Epithelial cell of proximal tubule (primary cell): ENCODE data around the gene ZDHHC11B. TPM values are rescaled to one million over a fixed set of nuclear protein-coding genes. Genes with fewer than 3 reads are reported as not detected.

Experiments used
- DNase-seq: peaks from one replicate; pipeline ENCODE4 v3.0.0-alpha.2; 2011; ENCODE audit warnings: low read depth
- H3K4me3 ChIP-seq: 2 replicates; pipeline ENCODE4 v1.5.1; 2011; ENCODE audit warnings: low read depth, mild to moderate bottlenecking, low read length
- CTCF ChIP-seq: conservative IDR thresholded peaks from 2 replicates; pipeline ENCODE4 v1.5.1; 2012; ENCODE audit warnings: low read depth, mild to moderate bottlenecking, low read length
- total RNA-seq: library from RNA; depleted of rRNA; stranded (reverse); fragments of >200 nt; gene quantifications from 2 replicates; pipeline ENCODE4 v1.2.3, GENCODE V29; 2015

The ZDHHC11B gene
- total RNA-seq, 1 donor from 2014 or later, result not detected

- DNase-seq, result no peak
- peak overlapping the region; percentile 44 for H3K4me3 ChIP-seq
- peak; percentile 89 for TF ChIP-seq CTCF
Observed at GRCh38 chr5:671459-672328, 112.8 kb downstream of the ZDHHC11B start.

GRCh38 chr5:670396-671270 is 113.9 kb downstream of the ZDHHC11B start:
- H3K4me3 ChIP-seq, result no peak overlapping the region
- no peak for TF ChIP-seq CTCF
- no peak for DNase-seq

GRCh38 chr5:669842-670395 is 114.6 kb downstream of the ZDHHC11B start:
- no peak overlapping the region for H3K4me3 ChIP-seq
- TF ChIP-seq CTCF, result no peak
- no peak for DNase-seq

GRCh38 chr5:669111-669841 is 115.3 kb downstream of the ZDHHC11B start:
- DNase-seq, result no peak
- TF ChIP-seq CTCF, result peak; percentile 73
- H3K4me3 ChIP-seq, result no peak overlapping the region

GRCh38 chr5:668283-668995 is 116.1 kb downstream of the ZDHHC11B start:
- no peak for TF ChIP-seq CTCF
- DNase-seq, result no peak
- no peak overlapping the region for H3K4me3 ChIP-seq
